Prostate gland (tissue), 2 donors: ENCODE measurements around the gene WDR83.
"Not testable (repeated sequence)": the region's sequence is repeated elsewhere in the genome, so short reads cannot be mapped to it uniquely, and the experiment has no call there.

Experiments
- CTCF ChIP-seq, 4 experiments: fragments of 200-600 bp in 2 of 4; fragments of 450-650 bp in 2 of 4; sonication (generic) in 2 of 4; IDR thresholded peaks; 1 replicate in 3 of 4; 2 replicates in 1 of 4; pipeline ENCODE4 v1.5.1; 2016 to 2019; ENCODE audit warnings: antibody characterized with exemption in 4 of 4, mild to moderate bottlenecking in 2 of 4, moderate library complexity in 2 of 4
- POLR2A ChIP-seq: fragments of 450-650 bp; IDR thresholded peaks from one replicate; pipeline ENCODE4 v1.6.1; 2016; ENCODE audit warnings: antibody characterized with exemption, mild to moderate bottlenecking
- POLR2AphosphoS5 ChIP-seq: sonication (generic); formaldehyde crosslinking; IDR thresholded peaks from one replicate; pipeline ENCODE4 v1.6.1; 2017; ENCODE audit warnings: antibody characterized with exemption

GRCh38 chr19:12621253-12622024 lies 45.2 kb upstream of the WDR83 start:
- TF ChIP-seq CTCF (IDR thresholded peaks at IDR 0.05); POLR2AphosphoS5; POLR2A: not testable (repeated sequence)
